Measurements from ENCODE around the gene PAQR5. TPM values are rescaled to one million over a fixed set of nuclear protein-coding genes. Genes with fewer than 3 reads are reported as not detected.

Gene PAQR5
- total RNA-seq, 1 experiment from 2014 or later: 9.4 TPM

- TF ChIP-seq EMX1 (CRISPR knock-in tag; IDR thresholded peaks at IDR 0.05): no peak
- TF ChIP-seq TP53 (CRISPR knock-in tag; IDR thresholded peaks at IDR 0.05): no peak
- no peak for TF ChIP-seq NFATC4 (CRISPR knock-in tag; IDR thresholded peaks at IDR 0.05)
- TF ChIP-seq JAZF1 (CRISPR knock-in tag; IDR thresholded peaks at IDR 0.05): no peak
- TF ChIP-seq, protein P1, sequence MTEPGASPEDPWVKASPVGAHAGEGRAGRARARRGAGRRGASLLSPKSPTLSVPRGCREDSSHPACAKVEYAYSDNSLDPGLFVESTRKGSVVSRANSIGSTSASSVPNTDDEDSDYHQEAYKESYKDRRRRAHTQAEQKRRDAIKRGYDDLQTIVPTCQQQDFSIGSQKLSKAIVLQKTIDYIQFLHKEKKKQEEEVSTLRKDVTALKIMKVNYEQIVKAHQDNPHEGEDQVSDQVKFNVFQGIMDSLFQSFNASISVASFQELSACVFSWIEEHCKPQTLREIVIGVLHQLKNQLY (CRISPR knock-in tag; IDR thresholded peaks at IDR 0.05): no peak
- no peak for TF ChIP-seq PRRX2 (CRISPR knock-in tag; IDR thresholded peaks at IDR 0.05)
- no peak for TF ChIP-seq SOX15 (CRISPR knock-in tag; IDR thresholded peaks at IDR 0.05)
- no peak for TF ChIP-seq PRDM15 (CRISPR knock-in tag; IDR thresholded peaks at IDR 0.05)
- TF ChIP-seq, protein P2, sequence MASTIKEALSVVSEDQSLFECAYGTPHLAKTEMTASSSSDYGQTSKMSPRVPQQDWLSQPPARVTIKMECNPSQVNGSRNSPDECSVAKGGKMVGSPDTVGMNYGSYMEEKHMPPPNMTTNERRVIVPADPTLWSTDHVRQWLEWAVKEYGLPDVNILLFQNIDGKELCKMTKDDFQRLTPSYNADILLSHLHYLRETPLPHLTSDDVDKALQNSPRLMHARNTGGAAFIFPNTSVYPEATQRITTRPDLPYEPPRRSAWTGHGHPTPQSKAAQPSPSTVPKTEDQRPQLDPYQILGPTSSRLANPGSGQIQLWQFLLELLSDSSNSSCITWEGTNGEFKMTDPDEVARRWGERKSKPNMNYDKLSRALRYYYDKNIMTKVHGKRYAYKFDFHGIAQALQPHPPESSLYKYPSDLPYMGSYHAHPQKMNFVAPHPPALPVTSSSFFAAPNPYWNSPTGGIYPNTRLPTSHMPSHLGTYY (CRISPR knock-in tag; IDR thresholded peaks at IDR 0.05): no peak
- TF ChIP-seq USF1 (CRISPR knock-in tag; IDR thresholded peaks at IDR 0.05): no peak
- no peak for TF ChIP-seq MYBL2 (CRISPR knock-in tag; IDR thresholded peaks at IDR 0.05)
Measured at GRCh38 chr15:69373406-69373805, 74.7 kb downstream of the PAQR5 start (continued).

DNA sequence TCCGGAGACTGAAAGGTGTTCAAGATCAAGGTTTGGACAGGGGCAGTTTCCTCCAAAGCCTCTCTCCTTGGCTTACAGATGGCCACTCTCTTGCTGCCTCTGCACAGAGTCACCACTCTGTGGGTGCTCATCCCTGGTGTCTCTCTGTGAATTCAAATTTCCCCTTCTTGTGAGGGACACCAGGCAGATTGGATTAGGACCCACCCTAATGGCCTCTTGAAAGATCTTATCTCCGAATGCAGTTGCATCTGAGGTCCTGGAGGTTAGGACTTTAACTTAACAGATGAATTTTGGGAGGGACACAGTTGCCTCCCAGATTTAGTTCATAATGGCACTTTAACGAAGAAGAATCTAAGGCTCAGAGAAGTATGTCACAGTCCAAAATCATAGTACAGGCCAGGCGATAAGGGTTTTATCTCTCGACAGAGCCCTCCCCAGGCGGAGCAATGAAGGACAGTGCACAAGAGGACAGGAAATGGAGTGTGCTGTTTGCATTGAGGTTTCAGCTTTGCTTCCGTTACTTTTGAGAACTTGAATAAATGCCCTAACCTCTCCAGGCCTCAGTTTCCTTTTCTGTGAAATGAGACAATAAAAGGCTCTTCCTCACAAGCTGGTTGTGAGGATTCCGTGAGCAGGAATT is 76.6 kb downstream of the PAQR5 start:
- H3K27me3 Mint-ChIP-seq (ENCODE audit: low read depth): no peaks in the 10 kb centered on the region
- peaks cover 7% of the 10 kb centered on the region for H3K36me3 Mint-ChIP-seq
- peaks cover 8% of the 10 kb centered on the region for H3K9me3 Mint-ChIP-seq
- H3K4me1 Mint-ChIP-seq: peaks cover 1% of the 10 kb centered on the region; the same call in 1 of the 2 replicates
- H3K27ac Mint-ChIP-seq: no peak overlapping the region
- TF ChIP-seq, protein P3, sequence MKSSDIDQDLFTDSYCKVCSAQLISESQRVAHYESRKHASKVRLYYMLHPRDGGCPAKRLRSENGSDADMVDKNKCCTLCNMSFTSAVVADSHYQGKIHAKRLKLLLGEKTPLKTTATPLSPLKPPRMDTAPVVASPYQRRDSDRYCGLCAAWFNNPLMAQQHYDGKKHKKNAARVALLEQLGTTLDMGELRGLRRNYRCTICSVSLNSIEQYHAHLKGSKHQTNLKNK (CRISPR knock-in tag; IDR thresholded peaks at IDR 0.05): no peak
- no peak for TF ChIP-seq IRF2 (CRISPR knock-in tag; IDR thresholded peaks at IDR 0.05; ENCODE audit: borderline replicate concordance, low read depth)
- no peak for TF ChIP-seq FOXJ3 (CRISPR knock-in tag; IDR thresholded peaks at IDR 0.05; ENCODE audit: borderline replicate concordance)
- TF ChIP-seq, protein P4, sequence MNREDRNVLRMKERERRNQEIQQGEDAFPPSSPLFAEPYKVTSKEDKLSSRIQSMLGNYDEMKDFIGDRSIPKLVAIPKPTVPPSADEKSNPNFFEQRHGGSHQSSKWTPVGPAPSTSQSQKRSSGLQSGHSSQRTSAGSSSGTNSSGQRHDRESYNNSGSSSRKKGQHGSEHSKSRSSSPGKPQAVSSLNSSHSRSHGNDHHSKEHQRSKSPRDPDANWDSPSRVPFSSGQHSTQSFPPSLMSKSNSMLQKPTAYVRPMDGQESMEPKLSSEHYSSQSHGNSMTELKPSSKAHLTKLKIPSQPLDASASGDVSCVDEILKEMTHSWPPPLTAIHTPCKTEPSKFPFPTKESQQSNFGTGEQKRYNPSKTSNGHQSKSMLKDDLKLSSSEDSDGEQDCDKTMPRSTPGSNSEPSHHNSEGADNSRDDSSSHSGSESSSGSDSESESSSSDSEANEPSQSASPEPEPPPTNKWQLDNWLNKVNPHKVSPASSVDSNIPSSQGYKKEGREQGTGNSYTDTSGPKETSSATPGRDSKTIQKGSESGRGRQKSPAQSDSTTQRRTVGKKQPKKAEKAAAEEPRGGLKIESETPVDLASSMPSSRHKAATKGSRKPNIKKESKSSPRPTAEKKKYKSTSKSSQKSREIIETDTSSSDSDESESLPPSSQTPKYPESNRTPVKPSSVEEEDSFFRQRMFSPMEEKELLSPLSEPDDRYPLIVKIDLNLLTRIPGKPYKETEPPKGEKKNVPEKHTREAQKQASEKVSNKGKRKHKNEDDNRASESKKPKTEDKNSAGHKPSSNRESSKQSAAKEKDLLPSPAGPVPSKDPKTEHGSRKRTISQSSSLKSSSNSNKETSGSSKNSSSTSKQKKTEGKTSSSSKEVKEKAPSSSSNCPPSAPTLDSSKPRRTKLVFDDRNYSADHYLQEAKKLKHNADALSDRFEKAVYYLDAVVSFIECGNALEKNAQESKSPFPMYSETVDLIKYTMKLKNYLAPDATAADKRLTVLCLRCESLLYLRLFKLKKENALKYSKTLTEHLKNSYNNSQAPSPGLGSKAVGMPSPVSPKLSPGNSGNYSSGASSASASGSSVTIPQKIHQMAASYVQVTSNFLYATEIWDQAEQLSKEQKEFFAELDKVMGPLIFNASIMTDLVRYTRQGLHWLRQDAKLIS (CRISPR knock-in tag; IDR thresholded peaks at IDR 0.05; ENCODE audit: borderline replicate concordance): no peak
- no peak for TF ChIP-seq ESRRA (CRISPR knock-in tag; IDR thresholded peaks at IDR 0.05; ENCODE audit: borderline replicate concordance)
- TF ChIP-seq ELF4 (CRISPR knock-in tag; IDR thresholded peaks at IDR 0.05; ENCODE audit: low read depth): no peak
- TF ChIP-seq MYBL2 (CRISPR knock-in tag; IDR thresholded peaks at IDR 0.05): no peak
- ChIA-PET CTCF (interaction anchor here (1.9 kb wide), 1 partner anchor 19 kb away, joined by 6 read pairs; no protein-coding TSS in a partner anchor), POLR2A (no interaction called here)
- DNase-seq (ENCODE audit: low spot score): no peak
- no peak overlapping the region for H3K4me3 Mint-ChIP-seq
- no peak for ATAC-seq

Measured in WTC11 (cell line).